ENCODE results near the gene GJA1. TPM values are rescaled to one million over a fixed set of nuclear protein-coding genes. Genes with fewer than 3 reads are reported as not detected.

The GJA1 gene
- total and polyA plus RNA-seq, 4 donors = 0.32 to 2.8 (median 1.9) TPM

DNA sequence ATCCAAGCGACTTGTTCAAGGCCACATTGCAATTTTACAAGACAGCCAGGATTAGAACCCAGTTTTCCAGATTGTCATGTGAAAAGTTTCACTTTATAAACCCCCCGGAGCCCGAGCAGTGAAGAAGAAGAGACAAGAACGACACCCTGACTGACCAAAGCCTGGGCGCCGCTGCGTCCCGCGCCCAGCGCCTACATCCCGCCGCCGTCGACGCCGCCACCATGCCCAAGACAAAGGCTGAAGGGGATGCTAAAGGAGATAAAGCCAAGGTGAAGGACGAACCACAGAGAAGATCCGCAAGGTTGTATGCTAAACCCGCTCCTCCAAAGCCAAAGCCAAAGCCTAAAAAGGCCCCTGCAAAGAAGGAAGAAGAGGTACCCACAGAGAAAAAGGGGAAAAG, 27.1 kb upstream of the GJA1 start:
- peaks cover 0 to 4% (median 0%) of the 10 kb centered on the region in 4 donors for H3K27me3 ChIP-seq (ENCODE audit: control insufficient read depth in 4 of 4, insufficient read depth in 4 of 4, low read length in 3 of 4)
- no peak overlapping the region for H3K27ac ChIP-seq (ENCODE audit: low read depth in 1 of 2, low read length in 2 of 2)
- no peak overlapping the region for H3K9ac ChIP-seq (ENCODE audit: low read depth in 1 of 2, low read length in 2 of 2)
- WGBS = 90% methylated on average over 19 of the region's 19 CpGs
- TF ChIP-seq TAF1 (conservative IDR thresholded peaks at IDR 0.05) = no peak
- TF ChIP-seq, protein P1, sequence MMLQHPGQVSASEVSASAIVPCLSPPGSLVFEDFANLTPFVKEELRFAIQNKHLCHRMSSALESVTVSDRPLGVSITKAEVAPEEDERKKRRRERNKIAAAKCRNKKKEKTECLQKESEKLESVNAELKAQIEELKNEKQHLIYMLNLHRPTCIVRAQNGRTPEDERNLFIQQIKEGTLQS (IDR thresholded peaks at IDR 0.05) = no peak
- TF ChIP-seq, protein P2, sequence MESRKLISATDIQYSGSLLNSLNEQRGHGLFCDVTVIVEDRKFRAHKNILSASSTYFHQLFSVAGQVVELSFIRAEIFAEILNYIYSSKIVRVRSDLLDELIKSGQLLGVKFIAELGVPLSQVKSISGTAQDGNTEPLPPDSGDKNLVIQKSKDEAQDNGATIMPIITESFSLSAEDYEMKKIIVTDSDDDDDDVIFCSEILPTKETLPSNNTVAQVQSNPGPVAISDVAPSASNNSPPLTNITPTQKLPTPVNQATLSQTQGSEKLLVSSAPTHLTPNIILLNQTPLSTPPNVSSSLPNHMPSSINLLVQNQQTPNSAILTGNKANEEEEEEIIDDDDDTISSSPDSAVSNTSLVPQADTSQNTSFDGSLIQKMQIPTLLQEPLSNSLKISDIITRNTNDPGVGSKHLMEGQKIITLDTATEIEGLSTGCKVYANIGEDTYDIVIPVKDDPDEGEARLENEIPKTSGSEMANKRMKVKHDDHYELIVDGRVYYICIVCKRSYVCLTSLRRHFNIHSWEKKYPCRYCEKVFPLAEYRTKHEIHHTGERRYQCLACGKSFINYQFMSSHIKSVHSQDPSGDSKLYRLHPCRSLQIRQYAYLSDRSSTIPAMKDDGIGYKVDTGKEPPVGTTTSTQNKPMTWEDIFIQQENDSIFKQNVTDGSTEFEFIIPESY (IDR thresholded peaks at IDR 0.05) = no peak
- no peak for TF ChIP-seq FOXA2 (IDR thresholded peaks at IDR 0.05)
- no peak for TF ChIP-seq GABPA (IDR thresholded peaks at IDR 0.05 in 1 of 2, conservative IDR thresholded peaks at IDR 0.05 in 1 of 2)
- TF ChIP-seq YY1 (IDR thresholded peaks at IDR 0.05) = no peak
- no peak for TF ChIP-seq HNF4G (IDR thresholded peaks at IDR 0.05)
- TF ChIP-seq JUND (IDR thresholded peaks at IDR 0.05) = no peak
- no peaks in the 10 kb centered on the region for H3K36me3 ChIP-seq (ENCODE audit: control insufficient read depth in 4 of 4, insufficient read depth in 3 of 4, low read depth in 1 of 4, low read length in 3 of 4)
- no peak for DNase-seq (ENCODE audit: low spot score)
- H3K4me3 ChIP-seq (ENCODE audit: low read depth in 1 of 3, low read length in 3 of 3) = no peak overlapping the region
- H3K9me3 ChIP-seq (ENCODE audit: control insufficient read depth in 4 of 4, low read length in 3 of 4) = no peaks in the 10 kb centered on the region
- H3K4me1 ChIP-seq (ENCODE audit: control insufficient read depth in 4 of 4, insufficient read depth in 4 of 4, low read length in 3 of 4) = no peaks in the 10 kb centered on the region

DNA sequence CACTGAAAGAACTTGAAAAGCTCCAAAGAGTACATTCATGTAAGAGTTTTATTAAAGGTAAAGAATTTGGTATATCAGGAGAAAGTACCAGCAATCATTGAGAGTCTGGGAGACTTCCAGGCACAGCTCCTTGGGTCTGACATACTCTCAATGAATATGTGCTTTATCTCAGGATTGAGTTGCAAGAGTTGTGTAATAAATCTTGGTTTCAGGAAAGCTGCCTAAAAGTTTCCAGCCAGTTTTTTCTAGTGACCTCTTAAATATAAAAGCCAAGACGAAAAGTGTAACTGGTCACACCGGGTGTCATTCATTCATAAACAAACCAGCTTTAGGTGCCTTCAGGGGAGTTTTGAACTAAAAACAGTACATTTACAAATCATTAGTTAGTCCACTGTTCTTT, 21.6 kb upstream of the GJA1 start:
- Histone ChIP-seq H3K4me3 (ENCODE audit: low read depth in 1 of 3, low read length in 3 of 3) (no peak overlapping the region), H3K9me3 (ENCODE audit: control insufficient read depth in 4 of 4, low read length in 3 of 4) (no peaks in the 10 kb centered on the region), H3K4me1 (ENCODE audit: control insufficient read depth in 4 of 4, insufficient read depth in 4 of 4, low read length in 3 of 4) (no peaks in the 10 kb centered on the region), H3K27ac (ENCODE audit: low read depth in 1 of 2, low read length in 2 of 2) (no peak overlapping the region), H3K36me3 (ENCODE audit: control insufficient read depth in 4 of 4, insufficient read depth in 3 of 4, low read depth in 1 of 4, low read length in 3 of 4) (no peaks in the 10 kb centered on the region), H3K9ac (ENCODE audit: low read depth in 1 of 2, low read length in 2 of 2) (no peak overlapping the region), H3K27me3 (ENCODE audit: control insufficient read depth in 4 of 4, insufficient read depth in 4 of 4, low read length in 3 of 4) (no peaks in the 10 kb centered on the region)
- no peak for TF ChIP-seq HNF4G (IDR thresholded peaks at IDR 0.05)
- TF ChIP-seq, protein P3, sequence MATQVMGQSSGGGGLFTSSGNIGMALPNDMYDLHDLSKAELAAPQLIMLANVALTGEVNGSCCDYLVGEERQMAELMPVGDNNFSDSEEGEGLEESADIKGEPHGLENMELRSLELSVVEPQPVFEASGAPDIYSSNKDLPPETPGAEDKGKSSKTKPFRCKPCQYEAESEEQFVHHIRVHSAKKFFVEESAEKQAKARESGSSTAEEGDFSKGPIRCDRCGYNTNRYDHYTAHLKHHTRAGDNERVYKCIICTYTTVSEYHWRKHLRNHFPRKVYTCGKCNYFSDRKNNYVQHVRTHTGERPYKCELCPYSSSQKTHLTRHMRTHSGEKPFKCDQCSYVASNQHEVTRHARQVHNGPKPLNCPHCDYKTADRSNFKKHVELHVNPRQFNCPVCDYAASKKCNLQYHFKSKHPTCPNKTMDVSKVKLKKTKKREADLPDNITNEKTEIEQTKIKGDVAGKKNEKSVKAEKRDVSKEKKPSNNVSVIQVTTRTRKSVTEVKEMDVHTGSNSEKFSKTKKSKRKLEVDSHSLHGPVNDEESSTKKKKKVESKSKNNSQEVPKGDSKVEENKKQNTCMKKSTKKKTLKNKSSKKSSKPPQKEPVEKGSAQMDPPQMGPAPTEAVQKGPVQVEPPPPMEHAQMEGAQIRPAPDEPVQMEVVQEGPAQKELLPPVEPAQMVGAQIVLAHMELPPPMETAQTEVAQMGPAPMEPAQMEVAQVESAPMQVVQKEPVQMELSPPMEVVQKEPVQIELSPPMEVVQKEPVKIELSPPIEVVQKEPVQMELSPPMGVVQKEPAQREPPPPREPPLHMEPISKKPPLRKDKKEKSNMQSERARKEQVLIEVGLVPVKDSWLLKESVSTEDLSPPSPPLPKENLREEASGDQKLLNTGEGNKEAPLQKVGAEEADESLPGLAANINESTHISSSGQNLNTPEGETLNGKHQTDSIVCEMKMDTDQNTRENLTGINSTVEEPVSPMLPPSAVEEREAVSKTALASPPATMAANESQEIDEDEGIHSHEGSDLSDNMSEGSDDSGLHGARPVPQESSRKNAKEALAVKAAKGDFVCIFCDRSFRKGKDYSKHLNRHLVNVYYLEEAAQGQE (IDR thresholded peaks at IDR 0.05) = no peak
- TF ChIP-seq GABPA (IDR thresholded peaks at IDR 0.05 in 1 of 2, conservative IDR thresholded peaks at IDR 0.05 in 1 of 2) = no peak
- no peak for TF ChIP-seq RXRA (IDR thresholded peaks at IDR 0.05)
- DNase-seq (ENCODE audit: low spot score) = no peak
- WGBS = 84% methylated on average over 2 of the region's 2 CpGs

DNA sequence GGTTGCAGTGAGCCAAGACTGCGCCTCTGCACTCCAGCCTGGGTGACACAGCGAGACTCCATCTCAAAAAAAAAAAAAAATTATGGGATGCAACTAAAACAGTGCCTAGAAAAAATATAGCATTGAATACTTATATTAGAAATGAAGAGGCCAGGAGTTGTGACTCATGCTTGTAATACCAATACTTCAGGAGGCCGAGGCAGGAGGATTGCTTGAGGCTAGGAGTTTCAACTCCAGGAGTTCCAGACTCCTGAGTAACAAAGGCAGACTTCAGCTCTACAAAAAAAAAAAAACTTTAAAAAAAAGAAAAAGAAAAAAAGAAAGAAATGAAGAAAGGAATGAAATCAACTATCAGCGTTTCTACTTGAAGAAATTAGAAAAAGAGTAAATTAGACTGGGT, 17.1 kb upstream of the GJA1 start:
- H3K27ac ChIP-seq (ENCODE audit: low read depth in 1 of 2, low read length in 2 of 2) = no peak overlapping the region
- H3K4me3 ChIP-seq (ENCODE audit: low read depth in 1 of 3, low read length in 3 of 3) = no peak overlapping the region
- no peaks in the 10 kb centered on the region for H3K36me3 ChIP-seq (ENCODE audit: control insufficient read depth in 4 of 4, insufficient read depth in 3 of 4, low read depth in 1 of 4, low read length in 3 of 4)
- no peak for DNase-seq (ENCODE audit: low spot score)
- no peaks in the 10 kb centered on the region for H3K27me3 ChIP-seq (ENCODE audit: control insufficient read depth in 4 of 4, insufficient read depth in 4 of 4, low read length in 3 of 4)
- 91% methylated on average over 4 of the region's 4 CpGs for WGBS
- no peaks in the 10 kb centered on the region for H3K9me3 ChIP-seq (ENCODE audit: control insufficient read depth in 4 of 4, low read length in 3 of 4)
- TF ChIP-seq FOXA2 (IDR thresholded peaks at IDR 0.05) (no peak), HNF4G (IDR thresholded peaks at IDR 0.05) (no peak)
- no peak overlapping the region for H3K9ac ChIP-seq (ENCODE audit: low read depth in 1 of 2, low read length in 2 of 2)
- no peaks in the 10 kb centered on the region for H3K4me1 ChIP-seq (ENCODE audit: control insufficient read depth in 4 of 4, insufficient read depth in 4 of 4, low read length in 3 of 4)
